H1 (cell line): Measurements from ENCODE around the gene FBXO34.

ENCODE experiments used
- CHD1 ChIP-seq: IDR thresholded peaks from 2 replicates; pipeline ENCODE4 v1.6.1; 2012; ENCODE audit warnings: low read depth, low read length, improper control_type of control experiment
- EP300 ChIP-seq, 2 experiments: IDR thresholded peaks; 1 replicate in 1 of 2; 2 replicates in 1 of 2; pipeline ENCODE4 v1.6.1; 2011 to 2012; ENCODE audit warnings: low read depth in 2 of 2, low read length in 2 of 2, mild to moderate bottlenecking in 2 of 2, borderline replicate concordance in 1 of 2, inconsistent platforms in 1 of 2, moderate library complexity in 1 of 2
- MAFK ChIP-seq: IDR thresholded peaks from 2 replicates; pipeline ENCODE4 v1.6.1; 2012; ENCODE audit warnings: low read depth, mild to moderate bottlenecking, improper control_type of control experiment, low read length
- POLR2A ChIP-seq, 2 experiments: IDR thresholded peaks; 1 replicate in 1 of 2; 2 replicates in 1 of 2; pipeline ENCODE4 v1.6.1; 2011; ENCODE audit warnings: low read depth in 2 of 2, low read length in 2 of 2, mild to moderate bottlenecking in 2 of 2; ENCODE audit errors: control extremely low read depth in 1 of 2
- RFX5 ChIP-seq: IDR thresholded peaks from 2 replicates; pipeline ENCODE4 v1.6.1; 2011; ENCODE audit warnings: low read depth, low read length, improper control_type of control experiment, borderline replicate concordance
- SIX5 ChIP-seq: IDR thresholded peaks from 2 replicates; pipeline ENCODE4 v1.6.1; 2011; ENCODE audit warnings: mild to moderate bottlenecking, low read depth, low read length
- SRF ChIP-seq: IDR thresholded peaks from 2 replicates; pipeline ENCODE4 v1.6.1; 2011; ENCODE audit warnings: mild to moderate bottlenecking, low read depth, low read length, moderate library complexity
- TAF1 ChIP-seq: IDR thresholded peaks from 2 replicates; pipeline ENCODE4 v1.6.1; 2011; ENCODE audit warnings: mild to moderate bottlenecking, low read depth, low read length
- YY1 ChIP-seq: IDR thresholded peaks from 2 replicates; pipeline ENCODE4 v1.6.1; 2011; ENCODE audit warnings: low read depth, mild to moderate bottlenecking, low read length
- TF ChIP-seq, protein P1 (sequence below): IDR thresholded peaks from 2 replicates; pipeline ENCODE4 v1.6.1; 2011; ENCODE audit warnings: low read length, improper control_type of control experiment
- TF ChIP-seq, protein P2 (sequence below): IDR thresholded peaks from 2 replicates; pipeline ENCODE4 v1.6.1; 2012; ENCODE audit warnings: inconsistent platforms

DNA sequence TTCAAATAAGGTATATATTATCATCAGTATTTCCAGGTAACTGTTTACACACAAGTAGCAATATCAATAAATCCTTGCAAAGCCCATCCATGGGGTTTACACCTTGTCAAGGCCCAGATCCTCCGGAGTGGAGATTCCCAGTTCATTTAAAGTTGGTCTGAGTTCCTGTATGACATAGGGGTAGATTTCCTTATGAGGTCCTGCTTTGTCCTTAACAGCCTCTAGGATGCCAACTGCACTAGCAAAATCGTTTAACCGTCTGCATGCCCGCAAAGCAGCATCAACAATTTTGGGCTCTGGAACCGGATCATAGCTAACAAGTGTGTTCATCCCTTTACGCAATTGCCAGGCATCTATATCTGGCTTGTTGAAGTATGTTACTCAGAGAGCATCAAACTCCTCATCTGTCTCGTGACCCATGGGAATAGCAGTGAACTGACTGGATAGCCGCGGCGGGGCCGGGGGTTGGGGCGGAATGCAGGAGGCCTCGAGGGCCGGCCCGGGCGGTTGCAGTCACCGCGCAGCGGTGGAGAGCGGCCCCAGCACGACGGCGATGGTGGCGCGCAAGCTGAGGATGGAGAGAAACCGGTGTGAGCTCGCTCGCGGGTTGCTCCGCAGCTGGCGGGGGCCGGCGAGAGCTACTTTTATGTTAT, 30.6 kb upstream of the FBXO34 start:
- no peak for TF ChIP-seq CHD1
- TF ChIP-seq YY1 = no peak
- no peak for TF ChIP-seq RFX5
- TF ChIP-seq, protein P1, sequence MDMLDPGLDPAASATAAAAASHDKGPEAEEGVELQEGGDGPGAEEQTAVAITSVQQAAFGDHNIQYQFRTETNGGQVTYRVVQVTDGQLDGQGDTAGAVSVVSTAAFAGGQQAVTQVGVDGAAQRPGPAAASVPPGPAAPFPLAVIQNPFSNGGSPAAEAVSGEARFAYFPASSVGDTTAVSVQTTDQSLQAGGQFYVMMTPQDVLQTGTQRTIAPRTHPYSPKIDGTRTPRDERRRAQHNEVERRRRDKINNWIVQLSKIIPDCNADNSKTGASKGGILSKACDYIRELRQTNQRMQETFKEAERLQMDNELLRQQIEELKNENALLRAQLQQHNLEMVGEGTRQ = 0 out of 2 replicates have a peak, but pooled peaks have one; percentile 22
- TF ChIP-seq POLR2A (IDR thresholded peaks at IDR 0.05; ENCODE audit: control extremely low read depth in 1 of 2, low read depth in 2 of 2, low read length in 2 of 2) = no peak
- TF ChIP-seq SRF = no peak
- TF ChIP-seq SIX5 = no peak
- TF ChIP-seq, protein P2, sequence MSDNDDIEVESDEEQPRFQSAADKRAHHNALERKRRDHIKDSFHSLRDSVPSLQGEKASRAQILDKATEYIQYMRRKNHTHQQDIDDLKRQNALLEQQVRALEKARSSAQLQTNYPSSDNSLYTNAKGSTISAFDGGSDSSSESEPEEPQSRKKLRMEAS = peak; percentile 79; the same call in 1 of the 2 replicates
- TF ChIP-seq MAFK = no peak
- no peak for TF ChIP-seq EP300 (IDR thresholded peaks at IDR 0.05; ENCODE audit: borderline replicate concordance in 1 of 2, low read depth in 2 of 2, low read length in 2 of 2)
- TF ChIP-seq TAF1 = no peak
